ENCODE measurements around the gene ATP6V0E1.

The ATP6V0E1 gene

DNA sequence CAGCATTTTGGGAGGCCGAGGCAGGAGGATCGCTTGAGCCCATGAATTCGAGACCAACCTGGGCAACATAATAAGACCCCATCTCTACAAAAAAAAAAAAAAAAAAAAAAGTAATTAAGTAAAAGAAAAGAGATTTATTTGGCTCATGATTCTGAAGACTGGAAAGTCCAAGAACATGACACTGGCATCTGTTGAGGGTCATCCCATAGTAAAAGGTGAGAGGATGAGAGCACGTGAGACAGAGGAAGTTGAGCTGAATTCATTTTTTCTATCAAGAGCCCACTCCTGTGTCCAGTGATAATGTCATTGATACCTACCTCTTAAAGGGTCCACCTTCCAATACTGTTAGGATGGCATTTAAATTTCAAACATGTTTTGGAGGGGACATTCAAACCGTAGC, 92.4 kb downstream of the ATP6V0E1 start:
- TF ChIP-seq CTCF (IDR thresholded peaks at IDR 0.05) = no peak

DNA sequence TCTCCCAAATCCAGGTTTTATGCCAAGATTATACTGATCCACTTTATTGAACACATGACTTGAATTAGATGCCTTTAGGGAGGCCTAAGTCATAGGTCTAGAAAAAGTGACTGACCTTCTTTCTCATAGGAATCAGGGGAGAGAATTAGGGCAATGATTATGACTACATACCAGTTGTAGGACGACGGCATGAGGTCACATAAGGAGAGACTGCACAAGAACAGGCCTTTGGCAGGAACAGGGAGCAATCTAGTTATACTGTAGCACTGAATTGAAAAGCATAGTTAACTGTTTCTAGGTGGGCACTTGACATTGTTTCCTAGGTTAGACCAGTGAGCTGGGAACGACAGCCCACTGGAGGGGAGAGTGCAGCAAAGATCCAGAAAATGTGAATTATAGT, 95.3 kb downstream of the ATP6V0E1 start:
- no peak for TF ChIP-seq CTCF (IDR thresholded peaks at IDR 0.05)
